GM21717 (cell line): ENCODE results near the gene BTNL3.
"Not testable (repeated sequence)": the region's sequence is repeated elsewhere in the genome, so short reads cannot be mapped to it uniquely, and the experiment has no call there.

ENCODE experiments used
- ATAC-seq: cut with Tn5 transposase; IDR thresholded peaks from one replicate; pipeline ENCODE4 v1.9.1; 2021; ENCODE audit warnings: mild to moderate bottlenecking, moderate library complexity; ENCODE audit not compliant: unreplicated experiment

Gene BTNL3

DNA sequence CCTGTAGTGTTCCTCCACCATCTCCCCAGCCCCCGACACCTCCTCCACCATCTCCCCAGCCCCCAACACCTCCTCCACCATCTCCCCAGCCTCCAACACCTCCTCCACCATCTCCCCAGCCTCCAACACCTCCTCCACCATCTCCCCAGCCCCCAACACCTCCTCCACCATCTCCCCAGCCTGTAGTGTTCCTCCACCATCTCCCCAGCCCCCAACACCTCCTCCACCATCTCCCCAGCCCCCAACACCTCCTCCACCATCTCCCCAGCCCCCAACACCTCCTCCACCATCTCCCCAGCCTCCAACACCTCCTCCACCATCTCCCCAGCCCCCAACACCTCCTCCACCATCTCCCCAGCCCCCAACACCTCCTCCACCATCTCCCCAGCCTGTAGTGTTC, 57.2 kb downstream of the BTNL3 start:
- ATAC-seq: not testable (repeated sequence)

DNA sequence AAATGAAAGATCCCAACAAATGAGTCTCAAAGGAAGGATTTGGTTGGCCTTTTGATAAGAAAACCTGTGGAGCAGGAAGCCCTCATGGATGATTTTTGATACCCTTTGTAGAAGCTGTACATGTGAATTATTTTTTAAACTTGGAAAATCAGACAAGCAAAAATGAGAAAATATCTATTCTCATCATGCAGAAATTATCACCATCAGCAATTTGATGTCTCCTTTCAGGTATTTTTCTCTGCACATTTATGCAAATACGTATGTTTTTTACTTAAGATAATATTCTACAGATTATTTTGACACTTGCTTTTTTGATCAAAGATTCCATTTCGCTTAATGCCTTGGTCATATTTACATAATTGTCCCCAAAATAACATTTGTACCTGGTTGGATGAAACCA, 58.6 kb downstream of the BTNL3 start:
- no peak for ATAC-seq

DNA sequence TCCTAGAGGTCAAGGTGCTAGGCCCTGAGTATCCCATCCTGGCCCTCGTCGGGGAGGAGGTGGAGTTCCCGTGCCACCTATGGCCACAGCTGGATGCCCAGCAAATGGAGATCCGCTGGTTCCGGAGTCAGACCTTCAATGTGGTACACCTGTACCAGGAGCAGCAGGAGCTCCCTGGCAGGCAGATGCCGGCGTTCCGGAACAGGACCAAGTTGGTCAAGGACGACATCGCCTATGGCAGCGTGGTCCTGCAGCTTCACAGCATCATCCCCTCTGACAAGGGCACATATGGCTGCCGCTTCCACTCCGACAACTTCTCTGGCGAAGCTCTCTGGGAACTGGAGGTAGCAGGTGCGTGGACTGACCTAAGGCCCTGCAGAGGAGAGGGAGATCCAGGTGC, 59.3 kb downstream of the BTNL3 start:
- ATAC-seq: no peak

DNA sequence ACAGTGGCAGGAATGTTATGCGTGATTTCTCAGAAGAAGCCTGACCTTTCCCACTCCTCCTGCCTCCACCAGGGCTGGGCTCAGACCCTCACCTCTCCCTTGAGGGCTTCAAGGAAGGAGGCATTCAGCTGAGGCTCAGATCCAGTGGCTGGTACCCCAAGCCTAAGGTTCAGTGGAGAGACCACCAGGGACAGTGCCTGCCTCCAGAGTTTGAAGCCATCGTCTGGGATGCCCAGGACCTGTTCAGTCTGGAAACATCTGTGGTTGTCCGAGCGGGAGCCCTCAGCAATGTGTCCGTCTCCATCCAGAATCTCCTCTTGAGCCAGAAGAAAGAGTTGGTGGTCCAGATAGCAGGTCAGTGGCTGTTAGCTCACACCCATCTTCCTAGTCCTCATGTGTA, 61.4 kb downstream of the BTNL3 start:
- ATAC-seq: no peak

DNA sequence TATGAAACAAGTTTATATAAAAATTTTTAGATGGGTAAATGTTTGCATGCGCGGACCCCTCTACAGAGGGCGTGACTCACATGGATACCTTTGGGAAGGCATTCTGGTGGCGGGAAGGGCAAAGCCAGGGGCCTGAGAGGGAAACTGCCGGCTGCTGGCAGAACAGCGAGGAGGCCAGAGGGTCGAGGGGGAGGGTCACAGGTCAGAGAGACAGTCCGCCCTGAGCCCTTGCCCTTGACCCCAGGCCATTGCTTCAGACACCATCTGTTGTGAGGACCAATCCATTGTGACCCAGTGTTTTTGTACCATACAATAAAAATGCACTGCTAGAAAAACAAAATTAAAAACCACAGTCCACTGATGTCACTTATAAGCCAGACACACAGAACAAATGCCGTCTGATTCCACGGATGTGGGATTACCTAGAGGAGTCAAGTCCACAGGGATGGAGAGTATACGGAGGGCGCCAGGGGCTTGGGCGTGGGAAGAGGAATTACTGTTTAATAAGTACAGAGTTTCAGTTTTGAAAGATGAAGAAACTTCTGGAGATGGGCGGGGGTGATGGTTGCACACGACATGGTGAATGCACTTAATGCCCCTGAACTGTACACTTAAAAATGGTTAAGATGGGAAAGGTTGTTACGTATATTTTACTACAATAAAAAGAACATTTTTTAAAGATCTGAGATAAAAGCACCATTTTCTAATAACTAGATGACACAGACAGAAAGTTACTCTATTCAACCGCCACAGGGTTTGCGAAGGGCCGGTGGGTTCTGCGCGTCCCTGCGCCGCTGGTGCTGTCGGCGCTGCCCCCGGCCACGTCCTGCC, 63.4 kb downstream of the BTNL3 start:
- no peak for ATAC-seq

DNA sequence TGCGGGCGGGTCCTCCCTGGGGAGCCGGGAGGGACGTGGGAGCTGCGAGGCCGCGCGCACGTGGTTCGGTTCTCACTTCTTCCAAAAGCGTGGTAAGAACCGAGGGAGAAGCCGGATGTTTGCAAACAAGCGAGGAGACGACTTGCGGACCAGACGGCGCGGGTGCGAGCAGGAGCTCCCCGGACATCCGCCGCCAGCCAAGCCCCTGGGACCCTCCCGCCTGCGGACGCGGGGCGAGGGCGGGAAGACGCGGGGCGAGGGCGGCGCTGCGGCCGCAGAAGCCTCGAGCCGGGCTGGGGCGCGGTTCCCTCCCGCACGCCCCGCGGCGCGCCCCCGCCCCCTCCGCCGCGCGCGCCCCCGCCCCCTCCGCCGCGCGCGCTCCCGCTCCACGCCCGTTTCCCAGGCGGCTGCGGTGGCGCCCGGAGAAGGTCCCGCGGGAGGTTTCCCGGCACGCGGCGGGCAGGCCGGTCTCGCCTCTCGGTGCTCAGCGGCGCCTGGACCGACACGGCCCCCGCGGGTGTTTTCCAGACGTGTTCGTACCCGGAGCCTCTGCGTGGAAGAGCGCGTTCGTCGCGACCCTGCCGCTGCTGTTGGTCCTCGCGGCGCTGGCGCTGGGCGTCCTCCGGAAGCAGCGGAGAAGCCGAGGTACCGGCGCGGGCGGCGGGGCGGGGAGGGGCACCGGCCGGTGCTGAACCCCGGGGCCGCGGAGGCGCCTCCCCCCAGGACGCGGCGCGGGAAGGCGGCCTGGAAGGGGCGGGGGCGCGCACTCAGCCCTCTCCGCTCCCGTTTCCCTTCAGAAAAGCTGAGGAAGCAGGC, 64.2 kb downstream of the BTNL3 start:
- no peak for ATAC-seq

DNA sequence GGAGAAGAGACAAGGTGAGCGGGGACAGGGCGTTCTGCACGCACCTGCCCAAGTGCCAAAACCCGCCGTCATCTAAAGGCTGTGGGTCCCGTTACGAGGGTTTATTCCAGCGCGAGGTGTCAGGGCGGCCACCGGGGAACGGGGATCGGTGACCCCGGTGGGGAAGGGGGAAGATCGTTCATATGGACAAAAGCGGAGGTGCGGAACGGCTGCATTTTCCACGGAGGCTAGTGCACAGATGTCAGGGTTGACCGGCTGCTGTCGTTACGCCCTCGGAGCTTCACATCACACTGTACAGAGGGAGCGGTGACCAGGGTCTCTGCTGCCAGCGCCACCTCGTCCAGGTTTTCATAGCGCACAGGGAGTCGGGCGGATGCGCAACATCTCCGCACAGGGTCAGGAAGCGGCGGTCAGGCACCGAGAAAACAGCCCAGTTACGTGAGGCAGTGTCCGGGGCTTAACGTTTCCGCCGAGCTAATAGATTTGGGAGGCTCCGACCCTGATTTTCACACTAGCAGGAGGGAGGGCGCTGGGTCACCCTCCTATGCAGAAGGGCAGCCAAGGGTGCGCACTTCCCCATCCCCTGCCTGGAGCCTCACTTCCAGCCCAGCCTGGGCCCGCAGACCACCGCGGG, 65.0 kb downstream of the BTNL3 start:
- no peak for ATAC-seq

DNA sequence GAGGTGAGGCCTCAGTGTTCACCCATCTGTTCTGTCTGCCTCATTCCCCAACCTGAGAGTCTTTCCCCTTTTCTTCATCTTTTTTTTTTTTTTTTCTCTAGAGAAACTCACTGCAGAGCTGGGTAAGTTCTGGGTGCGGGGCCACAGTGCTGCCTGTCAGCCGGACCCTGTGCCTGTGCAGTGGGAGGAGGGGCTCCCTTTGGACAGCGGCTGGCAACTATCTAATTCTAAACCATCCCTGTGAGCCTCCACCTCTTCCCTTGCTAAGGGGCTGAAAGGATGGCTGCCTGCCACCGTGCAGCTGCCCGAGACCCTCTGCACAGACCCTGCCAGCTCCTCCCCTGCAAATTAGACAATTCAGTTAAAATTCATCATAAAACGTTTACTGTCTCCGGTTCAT, 65.5 kb downstream of the BTNL3 start:
- no peak for ATAC-seq

DNA sequence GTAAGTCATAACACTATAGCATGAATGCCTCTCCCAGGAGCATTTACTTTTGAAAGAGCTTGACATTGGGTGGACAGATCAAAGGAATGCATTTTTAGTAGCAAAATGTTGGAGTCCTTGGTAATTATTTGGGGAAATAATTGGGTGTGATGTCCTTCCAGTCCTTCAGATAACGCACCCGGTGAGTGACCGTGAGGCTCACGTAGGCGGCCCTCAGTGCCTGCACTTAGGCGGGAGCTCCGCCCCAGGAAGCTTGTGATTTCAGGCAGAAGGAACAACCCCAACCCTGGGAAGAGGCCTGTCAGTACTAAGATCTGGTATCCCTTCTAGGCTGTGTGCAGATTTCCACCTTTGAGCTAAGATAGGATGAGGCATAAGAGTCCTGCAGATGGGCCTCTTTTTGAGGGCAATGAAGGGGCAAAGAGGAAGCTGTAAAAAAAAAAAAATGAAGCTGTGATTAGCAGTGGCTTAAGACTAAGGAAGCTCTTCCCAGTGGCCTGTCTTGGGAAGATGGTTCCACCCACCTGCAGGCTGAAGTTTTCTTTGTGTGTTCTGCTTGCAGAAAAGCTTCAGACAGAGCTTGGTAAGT, 66.3 kb downstream of the BTNL3 start:
- ATAC-seq: no peak
